CD4-positive, alpha-beta T cell treated with Interferon gamma for 1 hour (primary cell): Measurements from ENCODE around the gene ZNF335.

ENCODE experiments used
- DNase-seq: peaks from one replicate; pipeline ENCODE4 v3.0.0-alpha.2; 2020

Gene ZNF335

GRCh38 chr20:45950330-45950646, 21.7 kb downstream of the ZNF335 start:
- DNase-seq: no peak

GRCh38 chr20:45949542-45950329, 22.3 kb downstream of the ZNF335 start:
- no peak for DNase-seq

GRCh38 chr20:45948742-45949541, 23.1 kb downstream of the ZNF335 start:
- no peak for DNase-seq

GRCh38 chr20:45948261-45948733, 23.7 kb downstream of the ZNF335 start:
- DNase-seq: no peak

- no peak for DNase-seq
Measured at GRCh38 chr20:45947110-45947866, 24.7 kb downstream of the ZNF335 start.

- peak; percentile 78 for DNase-seq
Measured at GRCh38 chr20:45946149-45946970, 25.6 kb downstream of the ZNF335 start.

GRCh38 chr20:45945678-45946148, 26.3 kb downstream of the ZNF335 start:
- peak; percentile 32 for DNase-seq

GRCh38 chr20:45944965-45945677, 26.9 kb downstream of the ZNF335 start:
- no peak for DNase-seq

- no peak for DNase-seq
Measured at GRCh38 chr20:45944151-45944964, 27.6 kb downstream of the ZNF335 start.

GRCh38 chr20:45943613-45944012, 28.4 kb downstream of the ZNF335 start:
- DNase-seq: no peak

- no peak for DNase-seq
Measured at GRCh38 chr20:45940469-45940868, 31.5 kb downstream of the ZNF335 start.

- DNase-seq: no peak
Measured at GRCh38 chr20:45940053-45940452, 31.9 kb downstream of the ZNF335 start.

- no peak for DNase-seq
Measured at GRCh38 chr20:45938727-45939438, 33.1 kb downstream of the ZNF335 start.

- DNase-seq: no peak
Measured at GRCh38 chr20:45937765-45938164, 34.2 kb downstream of the ZNF335 start.

GRCh38 chr20:45935416-45936046, 36.5 kb downstream of the ZNF335 start:
- DNase-seq: no peak

GRCh38 chr20:45934586-45935415, 37.2 kb downstream of the ZNF335 start, which contains the start of gene PCIF1:
PCIF1 (plus strand) TSS chr20:45934683; CDS start chr20:45939000, 4,317 bp downstream.
- peak; percentile 97 for DNase-seq

- peak; percentile 53 for DNase-seq
Measured at GRCh38 chr20:45934046-45934585, 37.9 kb downstream of the ZNF335 start.
